GM12873 (cell line): ENCODE data around the gene TP53INP2.

Experiments
- CTCF ChIP-seq: IDR thresholded peaks from 2 replicates; pipeline ENCODE4 v1.5.1; 2012; ENCODE audit warnings: low read depth, mild to moderate bottlenecking, moderate library complexity, low read length, control low read depth; ENCODE audit not compliant: insufficient read depth; ENCODE audit errors: missing control alignments

Gene TP53INP2

DNA sequence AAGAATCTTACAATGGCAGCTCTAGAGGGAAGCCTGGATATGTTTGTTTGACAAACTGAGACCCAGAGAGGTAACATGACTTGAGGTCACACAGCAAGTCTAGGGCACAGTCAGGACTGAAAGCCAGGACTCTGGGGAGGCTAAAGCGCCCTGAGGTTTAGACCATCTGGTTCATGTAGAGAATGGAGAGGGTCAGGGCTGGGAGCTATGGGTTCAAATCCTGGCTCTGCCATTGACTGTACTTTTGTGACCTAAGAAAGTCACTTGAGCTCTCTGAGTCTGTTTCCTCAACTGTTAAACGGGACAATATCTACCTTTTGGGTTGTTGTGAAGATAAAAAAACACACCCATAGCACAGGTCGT, 1.1 kb upstream of the TP53INP2 start:
- TF ChIP-seq CTCF, result no peak

DNA sequence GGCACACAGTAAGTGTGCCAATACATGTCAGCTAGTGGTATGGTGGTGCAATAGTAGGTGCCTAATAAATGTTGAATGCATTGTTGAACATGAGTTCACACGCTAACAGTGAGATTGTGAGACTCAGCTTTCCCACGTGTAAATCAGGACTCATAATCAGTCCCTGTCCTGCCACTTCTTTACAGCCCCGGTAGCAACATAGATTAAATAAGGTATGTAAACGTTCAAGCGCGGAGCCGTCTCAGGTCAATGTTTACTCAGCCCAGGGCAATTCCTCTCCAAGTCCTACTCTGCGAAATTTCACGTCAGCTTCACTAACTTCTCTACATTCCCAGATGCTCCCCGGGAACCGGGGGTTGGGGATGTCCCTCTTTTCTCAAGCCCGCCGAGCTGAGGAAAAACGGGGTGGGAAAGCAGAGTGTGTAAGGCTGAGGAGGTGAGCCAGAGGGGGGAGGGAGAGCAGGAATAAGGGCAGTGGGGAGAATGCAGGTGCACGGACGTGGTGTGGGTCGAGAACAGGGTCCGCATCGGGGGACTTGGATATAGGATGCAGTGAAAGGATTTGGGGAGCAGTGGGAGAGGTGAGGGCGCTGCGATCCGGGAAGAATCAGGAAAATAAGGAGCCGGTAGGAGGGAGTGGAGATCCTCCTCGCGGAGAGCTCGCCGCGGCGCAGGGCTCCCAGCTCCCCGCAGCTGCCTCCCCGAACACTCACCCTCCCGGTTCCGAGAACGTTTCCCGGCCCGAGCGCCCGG, 544 bp upstream of the TP53INP2 start:
- peak; percentile 7 for TF ChIP-seq CTCF

- no peak for TF ChIP-seq CTCF
Measured at GRCh38 chr20:34705008-34705396, 858 bp downstream of the TP53INP2 start.

GRCh38 chr20:34705397-34706301, 1.5 kb downstream of the TP53INP2 start:
- TF ChIP-seq CTCF, result peak; percentile 16

GRCh38 chr20:34706302-34706875, 2.2 kb downstream of the TP53INP2 start:
- no peak for TF ChIP-seq CTCF

DNA sequence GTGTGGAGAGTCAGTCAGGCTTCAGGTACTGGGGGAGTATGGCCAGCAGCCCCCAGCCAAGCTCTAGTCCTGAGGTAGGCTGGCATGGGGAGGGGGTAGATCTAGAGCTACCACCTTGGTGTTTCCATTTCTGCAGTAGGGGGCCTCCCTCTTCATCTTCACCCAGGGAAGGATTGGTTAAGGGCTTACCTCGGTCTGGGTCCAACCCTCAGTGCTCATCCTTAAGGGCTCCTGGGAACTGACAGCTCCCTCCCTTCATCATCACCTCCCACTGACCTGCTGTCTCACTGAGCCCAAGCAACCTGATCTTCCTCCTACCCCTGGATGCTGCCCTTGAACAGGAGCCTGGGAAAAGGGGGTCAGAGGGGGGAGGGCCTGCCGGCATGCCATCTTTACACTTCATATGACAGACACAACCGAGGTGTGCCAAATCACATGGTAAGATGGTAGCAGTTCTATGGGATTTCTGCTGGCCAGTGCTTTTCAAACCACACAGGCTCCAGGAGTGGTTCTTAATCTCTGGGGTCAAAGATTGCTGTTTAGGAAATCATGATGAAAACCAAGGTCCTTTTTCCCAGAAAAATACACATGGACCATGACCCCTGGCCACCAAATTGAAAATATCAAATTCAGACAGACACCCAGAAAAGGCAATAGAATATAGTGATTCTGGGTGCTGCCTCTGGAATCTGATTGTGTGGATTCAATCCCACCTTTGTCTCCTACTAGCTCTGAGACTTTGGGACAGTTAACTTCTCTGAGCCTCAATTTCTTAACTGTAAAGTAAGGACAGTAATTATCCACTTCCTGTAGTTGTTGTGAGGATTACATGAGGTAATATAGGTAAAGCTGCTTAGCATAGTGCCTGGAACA, 3.0 kb downstream of the TP53INP2 start:
- TF ChIP-seq CTCF, result no peak
